HEK293T (cell line): Measurements from ENCODE around the gene NRK.

ENCODE experiments used
- CTCF ChIA-PET: fragments of 350-600 bp; formaldehyde crosslinking; extraction: SDS; loops from one replicate; lab custom pipeline; 2021; ENCODE audit warnings: antibody characterized with exemption, inconsistent platforms; lab: Yijun Ruan, JAX
- POLR2A ChIA-PET: fragments of 350-600 bp; formaldehyde crosslinking; extraction: SDS; loops from one replicate; lab custom pipeline; 2020; ENCODE audit warnings: antibody characterized with exemption, inconsistent platforms; lab: Yijun Ruan, JAX
- DNase-seq: peaks from one replicate; pipeline ENCODE4 v3.0.0; 2012; ENCODE audit warnings: mixed read lengths; ENCODE audit errors: extremely low spot score
- ARNT ChIP-seq: fragments of 450-650 bp; IDR thresholded peaks from 2 replicates; pipeline ENCODE4 v1.6.1; 2017; ENCODE audit warnings: mild to moderate bottlenecking
- BHLHE40 ChIP-seq: fragments of 450-650 bp; IDR thresholded peaks from 2 replicates; pipeline ENCODE4 v1.6.1; 2016; ENCODE audit warnings: mild to moderate bottlenecking, moderate library complexity, borderline replicate concordance
- CTBP1 ChIP-seq: fragments of 450-650 bp; IDR thresholded peaks from 2 replicates; pipeline ENCODE4 v1.6.1; 2016; ENCODE audit warnings: borderline replicate concordance
- ELF4 ChIP-seq: fragments of 450-650 bp; IDR thresholded peaks from 2 replicates; pipeline ENCODE4 v1.6.1; 2017; ENCODE audit warnings: antibody characterized with exemption
- FOXA1 ChIP-seq: fragments of 450-650 bp; IDR thresholded peaks from 2 replicates; pipeline ENCODE4 v1.6.1; 2016; ENCODE audit warnings: mild to moderate bottlenecking
- FOXK2 ChIP-seq: fragments of 450-650 bp; IDR thresholded peaks from 2 replicates; pipeline ENCODE4 v1.6.1; 2016; ENCODE audit warnings: mild to moderate bottlenecking
- FOXM1 ChIP-seq: fragments of 450-650 bp; IDR thresholded peaks from 2 replicates; pipeline ENCODE4 v1.6.1; 2017; ENCODE audit warnings: mild to moderate bottlenecking, borderline replicate concordance
- HDGF ChIP-seq: fragments of 450-650 bp; IDR thresholded peaks from 2 replicates; pipeline ENCODE4 v1.6.1; 2017; ENCODE audit warnings: antibody characterized with exemption, borderline replicate concordance
- L3MBTL2 ChIP-seq: fragments of 450-650 bp; conservative IDR thresholded peaks from 2 replicates; pipeline ENCODE4 v1.6.1; 2016; ENCODE audit warnings: mild to moderate bottlenecking
- LEF1 ChIP-seq: fragments of 450-650 bp; IDR thresholded peaks from 2 replicates; pipeline ENCODE4 v1.6.1; 2017; ENCODE audit warnings: mild to moderate bottlenecking, borderline replicate concordance
- NFRKB ChIP-seq: fragments of 450-650 bp; IDR thresholded peaks from 2 replicates; pipeline ENCODE4 v1.6.1; 2016; ENCODE audit warnings: mild to moderate bottlenecking, moderate library complexity
- PKNOX1 ChIP-seq: fragments of 450-650 bp; IDR thresholded peaks from 2 replicates; pipeline ENCODE4 v1.6.1; 2016
- SP1 ChIP-seq: fragments of 450-650 bp; IDR thresholded peaks from 2 replicates; pipeline ENCODE4 v1.6.1; 2017
- SUZ12 ChIP-seq: fragments of 450-650 bp; IDR thresholded peaks from 2 replicates; pipeline ENCODE4 v1.6.1; 2016; ENCODE audit warnings: mild to moderate bottlenecking
- TARDBP ChIP-seq: fragments of 450-650 bp; IDR thresholded peaks from 2 replicates; pipeline ENCODE4 v1.6.1; 2016
- ZNF384 ChIP-seq: fragments of 450-650 bp; IDR thresholded peaks from 2 replicates; pipeline ENCODE4 v1.6.1; 2016

Gene NRK

GRCh38 chrX:105882581-105883275, 60.4 kb downstream of the NRK start:
- CTCF ChIA-PET = no interaction called here

GRCh38 chrX:105894721-105895120, 72.4 kb downstream of the NRK start:
- TF ChIP-seq BHLHE40 (no peak), NFRKB (no peak)
- CTCF ChIA-PET = no interaction called here
- no peak for DNase-seq
- POLR2A ChIA-PET = no interaction called here

More at GRCh38 chrX:105882581-105883275, 60.4 kb downstream of the NRK start:
- POLR2A ChIA-PET = no interaction called here
- TF ChIP-seq PKNOX1 (no peak), CTBP1 (no peak), HDGF (no peak), SUZ12 (no peak), LEF1 (no peak), BHLHE40 (no peak)
- DNase-seq = no peak

GRCh38 chrX:105909576-105909975, 87.2 kb downstream of the NRK start:
- no peak for TF ChIP-seq L3MBTL2
- no peak for TF ChIP-seq FOXM1
- DNase-seq = no peak
- CTCF ChIA-PET = no interaction called here
- POLR2A ChIA-PET = no interaction called here

GRCh38 chrX:105910563-105911105, 88.3 kb downstream of the NRK start:
- ChIA-PET CTCF (no interaction called here), POLR2A (no interaction called here)
- DNase-seq = no peak

GRCh38 chrX:105945266-105945665, 122.9 kb downstream of the NRK start:
- TF ChIP-seq FOXK2 (no peak), ARNT (no peak), PKNOX1 (no peak)
- no peak for DNase-seq
- ChIA-PET CTCF (no interaction called here), POLR2A (no interaction called here)

More at GRCh38 chrX:105910563-105911105, 88.3 kb downstream of the NRK start:
- TF ChIP-seq SUZ12 = no peak
- TF ChIP-seq TARDBP = no peak
- no peak for TF ChIP-seq SP1
- TF ChIP-seq FOXM1 = no peak
- no peak for TF ChIP-seq HDGF

GRCh38 chrX:105969487-105969886, 147.1 kb downstream of the NRK start:
- DNase-seq = no peak
- ChIA-PET CTCF (no interaction called here), POLR2A (no interaction called here)
- TF ChIP-seq ARNT = no peak
- TF ChIP-seq FOXK2 = no peak
- TF ChIP-seq HDGF = no peak
- no peak for TF ChIP-seq L3MBTL2
- TF ChIP-seq ZNF384 = no peak
- no peak for TF ChIP-seq FOXM1
- TF ChIP-seq SP1 = no peak
- no peak for TF ChIP-seq TARDBP
- no peak for TF ChIP-seq SUZ12
- TF ChIP-seq NFRKB = no peak
- no peak for TF ChIP-seq ELF4
- TF ChIP-seq CTBP1 = no peak
- no peak for TF ChIP-seq FOXA1
- no peak for TF ChIP-seq LEF1
- TF ChIP-seq PKNOX1 = no peak
- TF ChIP-seq BHLHE40 = no peak

- no peak for TF ChIP-seq HDGF
- no peak for TF ChIP-seq FOXM1
- TF ChIP-seq PKNOX1 = no peak
- TF ChIP-seq ARNT = no peak
- no peak for DNase-seq
- ChIA-PET CTCF (no interaction called here), POLR2A (no interaction called here)
Observed at GRCh38 chrX:105972690-105973386, 150.5 kb downstream of the NRK start.
